WTC11 (cell line): ENCODE data around the gene CDK5RAP2. TPM values are rescaled to one million over a fixed set of nuclear protein-coding genes. Genes with fewer than 3 reads are reported as not detected.

Source experiments
- ATAC-seq: fragments of 200-7000 bp; cut with Tn5 transposase; 2 replicates; pipeline ENCODE4 v1.10.0; 2021; ENCODE audit warnings: mild to moderate bottlenecking, moderate library complexity
- CTCF ChIA-PET: fragments of 300-600 bp; sonication (Branson Sonifier 250); formaldehyde crosslinking; loops from one replicate; lab custom pipeline; 2021; ENCODE audit warnings: antibody characterized with exemption; lab: Charles Lee
- POLR2A ChIA-PET: fragments of 350-600 bp; sonication (Branson Sonifier 250); formaldehyde crosslinking; loops from one replicate; lab custom pipeline; 2021; ENCODE audit warnings: antibody characterized with exemption; lab: Charles Lee
- DNase-seq: peaks from one replicate; pipeline ENCODE4 v3.0.0; 2021; ENCODE audit warnings: low spot score
- H3K27ac Mint-ChIP-seq: 2 replicates; pipeline ENCODE4 v1.8.0; 2021; ENCODE audit warnings: mixed read lengths
- H3K27me3 Mint-ChIP-seq: 2 replicates; pipeline ENCODE4 v1.8.0; 2021; ENCODE audit warnings: low read depth, mild to moderate bottlenecking, moderate library complexity, mixed read lengths
- H3K36me3 Mint-ChIP-seq: 2 replicates; pipeline ENCODE4 v1.8.0; 2021; ENCODE audit warnings: mixed read lengths
- H3K4me1 Mint-ChIP-seq: 2 replicates; pipeline ENCODE4 v1.8.0; 2022; ENCODE audit warnings: mixed read lengths
- H3K4me3 Mint-ChIP-seq: 2 replicates; pipeline ENCODE4 v1.8.0; 2021; ENCODE audit warnings: mild to moderate bottlenecking, moderate library complexity, mixed read lengths
- H3K9me3 Mint-ChIP-seq: 2 replicates; pipeline ENCODE4 v1.8.0; 2021; ENCODE audit warnings: mixed read lengths
- CREB1 ChIP-seq: sonication (generic); formaldehyde crosslinking; IDR thresholded peaks from 2 replicates; pipeline ENCODE4 v1.8.0; 2023; ENCODE audit warnings: mild to moderate bottlenecking, missing genetic modification reagents
- CREM ChIP-seq: sonication (generic); formaldehyde crosslinking; IDR thresholded peaks from 2 replicates; pipeline ENCODE4 v1.8.1; 2022; ENCODE audit warnings: mild to moderate bottlenecking, missing genetic modification reagents, moderate library complexity
- ESRRA ChIP-seq: sonication (generic); formaldehyde crosslinking; IDR thresholded peaks from 2 replicates; pipeline ENCODE4 v1.8.1; 2022; ENCODE audit warnings: mild to moderate bottlenecking, missing genetic modification reagents, borderline replicate concordance
- ETV6 ChIP-seq: sonication (generic); formaldehyde crosslinking; IDR thresholded peaks from 2 replicates; pipeline ENCODE4 v1.8.1; 2022; ENCODE audit warnings: mild to moderate bottlenecking, missing genetic modification reagents
- FOXK1 ChIP-seq: sonication (generic); formaldehyde crosslinking; IDR thresholded peaks from 2 replicates; pipeline ENCODE4 v1.8.0; 2022; ENCODE audit warnings: mild to moderate bottlenecking, moderate library complexity, missing genetic modification reagents
- GTF2I ChIP-seq: fragments of 250-450 bp; sonication (Bioruptor Pico); conservative IDR thresholded peaks from 2 replicates; pipeline ENCODE4 v1.4.0; 2021; ENCODE audit warnings: mild to moderate bottlenecking
- HMGA2 ChIP-seq: fragments of 250-450 bp; sonication (Bioruptor Pico); IDR thresholded peaks from 2 replicates; pipeline ENCODE4 v1.4.0; 2021; ENCODE audit warnings: mild to moderate bottlenecking, moderate library complexity
- MXD4 ChIP-seq: fragments of 250-450 bp; sonication (Bioruptor Pico); IDR thresholded peaks from 2 replicates; pipeline ENCODE4 v1.8.0; 2021; ENCODE audit warnings: mild to moderate bottlenecking, moderate library complexity, borderline replicate concordance
- MYBL2 ChIP-seq: sonication (generic); formaldehyde crosslinking; IDR thresholded peaks from 2 replicates; pipeline ENCODE4 v1.8.1; 2023; ENCODE audit warnings: mild to moderate bottlenecking, moderate library complexity, missing genetic modification reagents
- NFATC4 ChIP-seq: fragments of 250-450 bp; sonication (Bioruptor Pico); IDR thresholded peaks from 2 replicates; pipeline ENCODE4 v1.9.0; 2021; ENCODE audit warnings: mild to moderate bottlenecking
- NFYB ChIP-seq: sonication (generic); formaldehyde crosslinking; conservative IDR thresholded peaks from 2 replicates; pipeline ENCODE4 v1.8.0; 2022; ENCODE audit warnings: low read depth, missing genetic modification reagents
- PRRX2 ChIP-seq: fragments of 250-450 bp; sonication (Bioruptor Pico); IDR thresholded peaks from 2 replicates; pipeline ENCODE4 v1.8.0; 2021; ENCODE audit warnings: mild to moderate bottlenecking
- ZNF263 ChIP-seq: sonication (generic); formaldehyde crosslinking; IDR thresholded peaks from 2 replicates; pipeline ENCODE4 v1.8.1; 2022; ENCODE audit warnings: low read depth, mild to moderate bottlenecking, moderate library complexity, missing genetic modification reagents
- ZNF416 ChIP-seq: fragments of 250-450 bp; sonication (Bioruptor Pico); IDR thresholded peaks from 2 replicates; pipeline ENCODE4 v1.9.0; 2021; ENCODE audit warnings: mild to moderate bottlenecking, inconsistent platforms
- ZNF423 ChIP-seq: fragments of 250-450 bp; sonication (Bioruptor Pico); IDR thresholded peaks from 2 replicates; pipeline ENCODE4 v2.1.2; 2022; ENCODE audit warnings: mild to moderate bottlenecking, moderate library complexity
- ZNF671 ChIP-seq: fragments of 250-450 bp; sonication (Bioruptor Pico); IDR thresholded peaks from 2 replicates; pipeline ENCODE4 v1.8.0; 2021; ENCODE audit warnings: mild to moderate bottlenecking
- total RNA-seq: library from RNA; stranded (reverse); gene quantifications from 3 replicates; pipeline ENCODE4 v1.2.3, GENCODE V29; 2021
- TF ChIP-seq, protein P1 (sequence below): sonication (generic); formaldehyde crosslinking; IDR thresholded peaks from 2 replicates; pipeline ENCODE4 v1.8.1; 2022; ENCODE audit warnings: low read depth, mild to moderate bottlenecking, moderate library complexity, missing genetic modification reagents, borderline replicate concordance
- TF ChIP-seq, protein P2 (sequence below): sonication (generic); formaldehyde crosslinking; IDR thresholded peaks from 2 replicates; pipeline ENCODE4 v1.8.0; 2022; ENCODE audit warnings: missing genetic modification reagents
- TF ChIP-seq, protein P3 (sequence below): sonication (generic); formaldehyde crosslinking; IDR thresholded peaks from 2 replicates; pipeline ENCODE4 v1.8.0; 2023; ENCODE audit warnings: mild to moderate bottlenecking, missing genetic modification reagents
- TF ChIP-seq, protein P4 (sequence below): sonication (generic); formaldehyde crosslinking; IDR thresholded peaks from 2 replicates; pipeline ENCODE4 v1.8.0; 2022; ENCODE audit warnings: mild to moderate bottlenecking, missing genetic modification reagents

The CDK5RAP2 gene
- total RNA-seq, 1 experiment from 2014 or later = 48.3 TPM

DNA sequence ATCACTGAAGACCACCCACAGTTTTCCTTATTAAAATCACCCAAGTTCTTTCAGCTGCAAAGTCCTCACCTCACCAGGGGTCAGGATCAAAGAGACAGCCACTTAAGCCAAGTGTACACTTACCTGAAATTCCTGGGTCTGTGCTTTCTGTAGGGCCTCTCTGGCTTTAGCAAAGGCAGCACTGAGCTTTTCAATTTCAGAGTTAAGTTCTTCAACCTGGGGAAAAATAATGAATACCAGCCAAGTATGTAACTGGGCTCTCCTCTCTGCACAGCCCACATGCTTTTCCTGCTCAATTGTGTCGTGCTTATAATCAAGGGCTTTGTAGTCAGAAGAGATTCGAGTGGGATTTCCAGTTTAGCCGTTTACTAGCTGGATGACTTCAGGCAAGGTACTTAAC lies 55.1 kb downstream of the CDK5RAP2 start:
- TF ChIP-seq HMGA2 (CRISPR knock-in tag) (no peak), ZNF423 (CRISPR knock-in tag) (peak; percentile 66; the same call in 1 of the 2 replicates)
- ChIA-PET POLR2A (interaction anchor here (0.5 to 0.6 kb wide), 2 partner anchors 56 to 519 kb away, joined by 3 read pairs; no protein-coding TSS in a partner anchor), CTCF (interaction anchor here (0.8 to 1.6 kb wide), 2 partner anchors 20 to 47 kb away, joined by 3 to 5 read pairs; no protein-coding TSS in a partner anchor)
- Mint-ChIP-seq H3K36me3 (peaks cover 75% of the 10 kb centered on the region), H3K4me1 (peaks cover 44% of the 10 kb centered on the region), H3K9me3 (peaks cover 6% of the 10 kb centered on the region), H3K4me3 (no peak overlapping the region), H3K27me3 (no peaks in the 10 kb centered on the region), H3K27ac (peak overlapping the region; percentile 71; the same call in 1 of the 2 replicates)
- DNase-seq = no peak
- peak; percentile 27 for ATAC-seq

DNA sequence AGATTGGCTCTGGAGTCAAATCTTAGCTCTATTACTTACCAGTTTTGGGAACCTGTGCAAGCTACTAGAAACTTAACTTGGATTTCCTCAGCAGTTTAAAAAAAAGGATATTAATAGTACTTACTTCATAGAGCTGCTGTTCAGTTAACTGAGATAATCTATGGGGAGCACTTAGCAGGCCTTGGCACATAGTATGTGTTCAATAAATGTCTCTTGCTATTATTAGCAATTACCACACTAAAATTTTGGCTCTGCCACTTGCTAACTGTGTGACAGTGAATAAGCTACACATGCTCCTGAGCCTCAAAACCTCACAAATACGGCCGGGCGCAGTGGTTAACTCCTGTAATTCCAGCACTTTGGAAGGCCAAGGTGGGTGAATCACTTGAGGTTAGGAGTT lies 55.9 kb downstream of the CDK5RAP2 start:
- Mint-ChIP-seq H3K9me3 (peaks cover 6% of the 10 kb centered on the region), H3K36me3 (peaks cover 67% of the 10 kb centered on the region), H3K4me1 (peaks cover 36% of the 10 kb centered on the region), H3K27ac (no peak overlapping the region), H3K27me3 (no peaks in the 10 kb centered on the region), H3K4me3 (no peak overlapping the region)
- ChIA-PET CTCF (interaction anchor here (0.6 to 0.8 kb wide), 2 partner anchors 19 to 47 kb away, joined by 3 read pairs; no protein-coding TSS in a partner anchor), POLR2A (no interaction called here)
- DNase-seq (no peak), ATAC-seq (no peak)
- TF ChIP-seq GTF2I = no peak
- TF ChIP-seq MYBL2 = no peak
- no peak for TF ChIP-seq ZNF416 (CRISPR knock-in tag)
- no peak for TF ChIP-seq NFYB
- TF ChIP-seq ZNF263 (CRISPR knock-in tag) = no peak

DNA sequence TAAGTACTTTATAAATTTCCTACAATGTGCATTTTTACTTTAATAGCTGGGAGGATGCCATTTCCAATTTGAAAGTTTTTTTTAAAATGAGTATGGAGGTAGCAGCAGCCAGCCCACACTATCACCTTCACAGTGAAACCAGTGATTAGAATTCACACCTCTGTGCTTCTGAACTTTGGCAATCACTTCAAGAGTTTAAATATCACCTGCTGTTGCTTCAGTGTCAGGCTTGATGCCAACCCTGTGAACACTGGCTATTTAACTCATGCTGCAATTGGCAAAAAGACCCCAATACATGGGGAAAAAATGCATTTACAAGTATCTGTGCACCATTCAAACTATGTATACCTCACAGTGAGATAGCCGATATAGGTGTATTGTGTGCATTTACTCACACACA lies 57.4 kb downstream of the CDK5RAP2 start:
- POLR2A ChIA-PET = no interaction called here
- peaks cover 60% of the 10 kb centered on the region for H3K36me3 Mint-ChIP-seq

DNA sequence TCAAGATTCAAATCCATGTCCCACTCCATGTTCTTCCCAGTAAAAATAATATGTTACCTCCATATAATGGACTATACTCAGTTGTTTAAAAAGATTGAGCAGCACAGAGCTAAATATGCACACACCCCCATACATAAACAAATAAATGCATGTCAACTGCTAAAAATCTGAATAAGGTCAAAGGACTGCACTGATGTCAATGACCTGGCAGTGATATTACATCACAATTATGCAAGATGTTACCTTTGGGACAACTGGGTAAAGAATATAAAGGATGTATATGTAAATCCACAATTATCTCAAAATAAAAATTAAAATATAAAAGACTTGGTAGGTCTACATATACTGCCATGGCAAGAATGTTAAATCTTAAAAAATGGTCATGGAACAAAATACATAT lies 57.9 kb downstream of the CDK5RAP2 start:
- Mint-ChIP-seq H3K27ac (no peak overlapping the region), H3K27me3 (no peaks in the 10 kb centered on the region), H3K4me1 (peaks cover 22% of the 10 kb centered on the region), H3K9me3 (peaks cover 6% of the 10 kb centered on the region), H3K36me3 (peaks cover 59% of the 10 kb centered on the region), H3K4me3 (no peak overlapping the region)
- POLR2A ChIA-PET = no interaction called here
- ATAC-seq (no peak), DNase-seq (no peak)
- CTCF ChIA-PET = no interaction called here
- TF ChIP-seq FOXK1 (CRISPR knock-in tag) (no peak), CREM (CRISPR knock-in tag) (no peak), ZNF671 (CRISPR knock-in tag) (no peak)
- TF ChIP-seq, protein P1, sequence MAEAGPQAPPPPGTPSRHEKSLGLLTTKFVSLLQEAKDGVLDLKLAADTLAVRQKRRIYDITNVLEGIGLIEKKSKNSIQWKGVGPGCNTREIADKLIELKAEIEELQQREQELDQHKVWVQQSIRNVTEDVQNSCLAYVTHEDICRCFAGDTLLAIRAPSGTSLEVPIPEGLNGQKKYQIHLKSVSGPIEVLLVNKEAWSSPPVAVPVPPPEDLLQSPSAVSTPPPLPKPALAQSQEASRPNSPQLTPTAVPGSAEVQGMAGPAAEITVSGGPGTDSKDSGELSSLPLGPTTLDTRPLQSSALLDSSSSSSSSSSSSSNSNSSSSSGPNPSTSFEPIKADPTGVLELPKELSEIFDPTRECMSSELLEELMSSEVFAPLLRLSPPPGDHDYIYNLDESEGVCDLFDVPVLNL = no peak
- TF ChIP-seq, protein P2, sequence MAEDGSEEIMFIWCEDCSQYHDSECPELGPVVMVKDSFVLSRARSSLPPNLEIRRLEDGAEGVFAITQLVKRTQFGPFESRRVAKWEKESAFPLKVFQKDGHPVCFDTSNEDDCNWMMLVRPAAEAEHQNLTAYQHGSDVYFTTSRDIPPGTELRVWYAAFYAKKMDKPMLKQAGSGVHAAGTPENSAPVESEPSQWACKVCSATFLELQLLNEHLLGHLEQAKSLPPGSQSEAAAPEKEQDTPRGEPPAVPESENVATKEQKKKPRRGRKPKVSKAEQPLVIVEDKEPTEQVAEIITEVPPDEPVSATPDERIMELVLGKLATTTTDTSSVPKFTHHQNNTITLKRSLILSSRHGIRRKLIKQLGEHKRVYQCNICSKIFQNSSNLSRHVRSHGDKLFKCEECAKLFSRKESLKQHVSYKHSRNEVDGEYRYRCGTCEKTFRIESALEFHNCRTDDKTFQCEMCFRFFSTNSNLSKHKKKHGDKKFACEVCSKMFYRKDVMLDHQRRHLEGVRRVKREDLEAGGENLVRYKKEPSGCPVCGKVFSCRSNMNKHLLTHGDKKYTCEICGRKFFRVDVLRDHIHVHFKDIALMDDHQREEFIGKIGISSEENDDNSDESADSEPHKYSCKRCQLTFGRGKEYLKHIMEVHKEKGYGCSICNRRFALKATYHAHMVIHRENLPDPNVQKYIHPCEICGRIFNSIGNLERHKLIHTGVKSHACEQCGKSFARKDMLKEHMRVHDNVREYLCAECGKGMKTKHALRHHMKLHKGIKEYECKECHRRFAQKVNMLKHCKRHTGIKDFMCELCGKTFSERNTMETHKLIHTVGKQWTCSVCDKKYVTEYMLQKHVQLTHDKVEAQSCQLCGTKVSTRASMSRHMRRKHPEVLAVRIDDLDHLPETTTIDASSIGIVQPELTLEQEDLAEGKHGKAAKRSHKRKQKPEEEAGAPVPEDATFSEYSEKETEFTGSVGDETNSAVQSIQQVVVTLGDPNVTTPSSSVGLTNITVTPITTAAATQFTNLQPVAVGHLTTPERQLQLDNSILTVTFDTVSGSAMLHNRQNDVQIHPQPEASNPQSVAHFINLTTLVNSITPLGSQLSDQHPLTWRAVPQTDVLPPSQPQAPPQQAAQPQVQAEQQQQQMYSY = no peak

More for the DNA sequence above, 57.4 kb downstream of the CDK5RAP2 start:
- H3K9me3 Mint-ChIP-seq = peaks cover 6% of the 10 kb centered on the region
- TF ChIP-seq ESRRA (CRISPR knock-in tag) (no peak), NFATC4 (CRISPR knock-in tag) (no peak), MXD4 (no peak), CREB1 (CRISPR knock-in tag) (no peak), NFYB (no peak), PRRX2 (CRISPR knock-in tag) (no peak), ETV6 (no peak), HMGA2 (CRISPR knock-in tag) (no peak)
- TF ChIP-seq, protein P3, sequence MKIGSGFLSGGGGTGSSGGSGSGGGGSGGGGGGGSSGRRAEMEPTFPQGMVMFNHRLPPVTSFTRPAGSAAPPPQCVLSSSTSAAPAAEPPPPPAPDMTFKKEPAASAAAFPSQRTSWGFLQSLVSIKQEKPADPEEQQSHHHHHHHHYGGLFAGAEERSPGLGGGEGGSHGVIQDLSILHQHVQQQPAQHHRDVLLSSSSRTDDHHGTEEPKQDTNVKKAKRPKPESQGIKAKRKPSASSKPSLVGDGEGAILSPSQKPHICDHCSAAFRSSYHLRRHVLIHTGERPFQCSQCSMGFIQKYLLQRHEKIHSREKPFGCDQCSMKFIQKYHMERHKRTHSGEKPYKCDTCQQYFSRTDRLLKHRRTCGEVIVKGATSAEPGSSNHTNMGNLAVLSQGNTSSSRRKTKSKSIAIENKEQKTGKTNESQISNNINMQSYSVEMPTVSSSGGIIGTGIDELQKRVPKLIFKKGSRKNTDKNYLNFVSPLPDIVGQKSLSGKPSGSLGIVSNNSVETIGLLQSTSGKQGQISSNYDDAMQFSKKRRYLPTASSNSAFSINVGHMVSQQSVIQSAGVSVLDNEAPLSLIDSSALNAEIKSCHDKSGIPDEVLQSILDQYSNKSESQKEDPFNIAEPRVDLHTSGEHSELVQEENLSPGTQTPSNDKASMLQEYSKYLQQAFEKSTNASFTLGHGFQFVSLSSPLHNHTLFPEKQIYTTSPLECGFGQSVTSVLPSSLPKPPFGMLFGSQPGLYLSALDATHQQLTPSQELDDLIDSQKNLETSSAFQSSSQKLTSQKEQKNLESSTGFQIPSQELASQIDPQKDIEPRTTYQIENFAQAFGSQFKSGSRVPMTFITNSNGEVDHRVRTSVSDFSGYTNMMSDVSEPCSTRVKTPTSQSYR = no peak
- TF ChIP-seq, protein P4, sequence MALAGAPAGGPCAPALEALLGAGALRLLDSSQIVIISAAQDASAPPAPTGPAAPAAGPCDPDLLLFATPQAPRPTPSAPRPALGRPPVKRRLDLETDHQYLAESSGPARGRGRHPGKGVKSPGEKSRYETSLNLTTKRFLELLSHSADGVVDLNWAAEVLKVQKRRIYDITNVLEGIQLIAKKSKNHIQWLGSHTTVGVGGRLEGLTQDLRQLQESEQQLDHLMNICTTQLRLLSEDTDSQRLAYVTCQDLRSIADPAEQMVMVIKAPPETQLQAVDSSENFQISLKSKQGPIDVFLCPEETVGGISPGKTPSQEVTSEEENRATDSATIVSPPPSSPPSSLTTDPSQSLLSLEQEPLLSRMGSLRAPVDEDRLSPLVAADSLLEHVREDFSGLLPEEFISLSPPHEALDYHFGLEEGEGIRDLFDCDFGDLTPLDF (CRISPR knock-in tag) = no peak
- TF ChIP-seq, all 79 proteins: peak for 0
- CTCF ChIA-PET = no interaction called here
- ATAC-seq = no peak
- H3K4me3 Mint-ChIP-seq = no peak overlapping the region
- DNase-seq = no peak
- H3K4me1 Mint-ChIP-seq = peaks cover 22% of the 10 kb centered on the region
- H3K27ac Mint-ChIP-seq = no peak overlapping the region
- no peaks in the 10 kb centered on the region for H3K27me3 Mint-ChIP-seq
